GM12878 (cell line): ENCODE data around the gene RINT1. TPM values are rescaled to one million over a fixed set of nuclear protein-coding genes. Genes with fewer than 3 reads are reported as not detected.

Experiments
- ATAC-seq: fragments of 200-7000 bp; cut with Tn5 transposase; 3 replicates; pipeline ENCODE4 v1.9.1; 2020; ENCODE audit warnings: mild to moderate bottlenecking, moderate library complexity
- BruUV-seq: library from RNA; stranded (reverse); fragments of 400-500 nt; replicated peaks from 2 replicates; lab custom pipeline; 2021; lab: Mats Ljungman, UMichigan
- CTCF ChIA-PET: fragments of 300-600 bp; sonication (Branson Sonifier 250); formaldehyde crosslinking; extraction: SDS; loops from one replicate; lab custom pipeline; 2021; ENCODE audit warnings: inconsistent platforms; lab: Yijun Ruan, JAX
- POLR2A ChIA-PET: fragments of 350-600 bp; formaldehyde crosslinking; extraction: SDS; loops from one replicate; lab custom pipeline; 2021; ENCODE audit warnings: inconsistent platforms; lab: Charles Lee
- RAD21 ChIA-PET: fragments of 300-600 bp; sonication (Branson Sonifier 250); formaldehyde crosslinking; loops from one replicate; lab custom pipeline; 2023; ENCODE audit warnings: antibody characterized with exemption; ENCODE audit not compliant: unreplicated experiment; lab: Charles Lee
- SMC1A ChIA-PET: fragments of 300-600 bp; sonication (Branson Sonifier 250); formaldehyde crosslinking; loops from one replicate; lab custom pipeline; 2023; ENCODE audit not compliant: unreplicated experiment, uncharacterized antibody; lab: Charles Lee
- DNase-seq: peaks from one replicate; pipeline ENCODE4 v3.0.0-alpha.2; 2011; ENCODE audit warnings: low read depth, low spot score
- FAIRE-seq: peaks from 3 replicates; lab custom pipeline; 2011; peaks lifted over from hg19 to GRCh38; lab: Jason Lieb, UNC
- H2AFZ ChIP-seq: 2 replicates; pipeline ENCODE4 v1.6.0; 2011; ENCODE audit warnings: low read depth, low read length, control low read depth; ENCODE audit not compliant: control insufficient read depth
- H3K27ac ChIP-seq: 2 replicates; pipeline ENCODE4 v1.5.1; 2011; ENCODE audit warnings: control low read depth; ENCODE audit not compliant: control insufficient read depth, insufficient read depth
- H3K27me3 ChIP-seq, 2 experiments: replicated peaks in 1 of 2; 2 replicates each; pipeline versions ENCODE4 v1.6.0 to v1.6.1; 2011; ENCODE audit warnings: low read length in 1 of 2; ENCODE audit not compliant: control insufficient read depth in 2 of 2, insufficient read depth in 2 of 2
- H3K36me3 ChIP-seq, 2 experiments: 2 replicates each; pipeline ENCODE4 v1.5.1; 2011; ENCODE audit warnings: low read length in 1 of 2; ENCODE audit not compliant: control insufficient read depth in 2 of 2, insufficient read depth in 2 of 2
- H3K4me1 ChIP-seq: 2 replicates; pipeline ENCODE4 v1.6.1; 2011; ENCODE audit warnings: mild to moderate bottlenecking, low read length, moderate library complexity, mixed read lengths; ENCODE audit not compliant: control insufficient read depth, insufficient read depth
- H3K4me2 ChIP-seq: 2 replicates; pipeline ENCODE4 v1.6.0; 2011; ENCODE audit warnings: control low read depth; ENCODE audit not compliant: control insufficient read depth, insufficient read depth
- H3K4me3 ChIP-seq: fragments of 200-600 bp; sonication (generic); 2 replicates; pipeline ENCODE4 v1.5.1; 2016
- H3K79me2 ChIP-seq: 2 replicates; pipeline ENCODE4 v1.6.0; 2011; ENCODE audit warnings: low read length; ENCODE audit not compliant: control insufficient read depth, insufficient read depth
- H3K9ac ChIP-seq: 2 replicates; pipeline ENCODE4 v1.8.0; 2011; ENCODE audit warnings: low read length, control low read depth, mixed read lengths; ENCODE audit not compliant: control insufficient read depth, insufficient read depth
- H3K9me3 ChIP-seq: replicated peaks from 3 replicates; pipeline ENCODE4 v1.5.1; 2011; ENCODE audit warnings: mild to moderate bottlenecking, low read length; ENCODE audit not compliant: control insufficient read depth, insufficient read depth
- H4K20me1 ChIP-seq: 2 replicates; pipeline ENCODE4 v1.6.0; 2011; ENCODE audit not compliant: control insufficient read depth, insufficient read depth
- BACH1 ChIP-seq: fragments of 450-650 bp; IDR thresholded peaks from 2 replicates; pipeline ENCODE4 v1.6.1; 2017; ENCODE audit warnings: mild to moderate bottlenecking, borderline replicate concordance
- BCL3 ChIP-seq: IDR thresholded peaks from 2 replicates; pipeline ENCODE4 v1.6.1; 2011; ENCODE audit warnings: borderline replicate concordance, low read depth, mild to moderate bottlenecking, moderate library complexity, low read length; ENCODE audit not compliant: insufficient read depth, poor library complexity, severe bottlenecking
- ESRRA ChIP-seq: IDR thresholded peaks from 2 replicates; pipeline ENCODE4 v1.6.1; 2012; ENCODE audit warnings: mild to moderate bottlenecking, low read length, improper control_type of control experiment
- IKZF2 ChIP-seq, 2 experiments: fragments of 450-650 bp; IDR thresholded peaks; 2 replicates each; pipeline ENCODE4 v1.6.1; 2017; ENCODE audit warnings: mild to moderate bottlenecking in 2 of 2, moderate library complexity in 2 of 2
- IRF3 ChIP-seq: fragments of 450-650 bp; IDR thresholded peaks from 2 replicates; pipeline ENCODE4 v1.6.1; 2014; ENCODE audit warnings: mild to moderate bottlenecking
- LARP7 ChIP-seq: fragments of 450-650 bp; IDR thresholded peaks from 2 replicates; pipeline ENCODE4 v1.6.1; 2017; ENCODE audit warnings: mild to moderate bottlenecking
- NKRF ChIP-seq: fragments of 450-650 bp; conservative IDR thresholded peaks from 2 replicates; pipeline ENCODE4 v1.6.1; 2017; ENCODE audit warnings: mild to moderate bottlenecking, moderate library complexity
- PAX8 ChIP-seq: fragments of 450-650 bp; IDR thresholded peaks from 2 replicates; pipeline ENCODE4 v1.6.1; 2017; ENCODE audit warnings: mild to moderate bottlenecking, moderate library complexity
- POLR2A ChIP-seq: IDR thresholded peaks from 2 replicates; pipeline ENCODE4 v1.6.1; 2011; ENCODE audit warnings: low read depth, mild to moderate bottlenecking, low read length
- WGBS: methylation state at CpG from one replicate; pipeline ENCODE4 v1.1.6; 2016; ENCODE audit warnings: low lambda C conversion rate; ENCODE audit not compliant: insufficient replicate concordance, insufficient coverage; ENCODE audit errors: missing lambda C conversion rate; 5-methylcytosine and 5-hydroxymethylcytosine counted together
- in situ Hi-C: fragments of 300-500 bp; cut with MboI; formaldehyde crosslinking; loops from 9 replicates; pipeline ENCODE4 v1.14.3; 2018; ENCODE audit warnings: mixed read lengths
- intact Hi-C: fragments of 100-400 bp; cut with micrococcal nuclease; formaldehyde crosslinking; loops from one replicate; pipeline ENCODE4 v1.14.2; 2022; ENCODE audit not compliant: unreplicated experiment
- polyA plus RNA-seq, 11 experiments: library from polyadenylated mRNA; depleted of rRNA in 4 of 11; unstranded in 6 of 11; stranded (reverse) in 5 of 11; fragments of >200 nt; fragmentation: Nextera tagmentation in 4 of 11; fragmentation: Illumina TruSeq in 1 of 11; extraction: Ambion mirVana in 4 of 11; extraction: Trizol in 1 of 11; gene quantifications; 1 replicate in 1 of 11; 2 replicates in 10 of 11; pipeline versions ENCODE4 v1.2.1 to v1.2.3, GENCODE V29; 2011 to 2016; ENCODE audit warnings: inconsistent platforms in 2 of 11, missing spikeins in 2 of 11, low read depth in 1 of 11
- total RNA-seq, 4 experiments: library from RNA; depleted of rRNA in 3 of 4; stranded (reverse); fragments of >200 nt in 3 of 4; fragmentation: Illumina TruSeq in 1 of 4; extraction: Trizol in 1 of 4; gene quantifications; 2 replicates each; pipeline versions ENCODE4 v1.2.1 to v1.2.3, GENCODE V29; 2013 to 2021

RINT1 gene
- total and polyA plus RNA-seq, 10 of the 15 experiments (the other 5 are each of a cell fraction or from before 2014, with no cell fraction given), result 6.7 to 32.3 (median 17.3) TPM

GRCh38 chr7:105559926-105560325 is 27.9 kb downstream of the RINT1 start (continued):
- no peak for TF ChIP-seq BCL3
- TF ChIP-seq LARP7, result no peak

- Histone ChIP-seq H3K36me3 (peaks cover 2 to 24% of the 10 kb centered on the region in 2 experiments; a peak in 2 of 4 replicates), H4K20me1 (no peaks in the 10 kb centered on the region), H3K27ac (no peak overlapping the region)
- CTCF ChIA-PET, result interaction anchor here (2.1 kb wide), 1 partner anchor 33 kb away, joined by 5 read pairs; the partner anchor contains the start of gene RINT1
- no TSS peak for BruUV-seq
- no peak for DNase-seq
- TF ChIP-seq IKZF2 (IDR thresholded peaks at IDR 0.05) (no peak), NKRF (no peak), PAX8 (no peak), POLR2A (no peak), ESRRA (no peak), IRF3 (no peak), BACH1 (no peak)
- TF ChIP-seq, all 136 proteins: peak for 0
- no peaks in the 10 kb centered on the region for H3K79me2 ChIP-seq
- H3K4me3 ChIP-seq, result no peak overlapping the region
- ChIA-PET SMC1A (interaction anchor here (0.5 to 0.8 kb wide), 2 partner anchors 10 to 25 kb away, joined by 3 read pairs; no protein-coding TSS in a partner anchor), RAD21 (no interaction called here), POLR2A (interaction anchor here (0.6 kb wide), 1 partner anchor 613 kb away, joined by 3 read pairs; no protein-coding TSS in a partner anchor)
- H3K27me3 ChIP-seq, result no peaks in the 10 kb centered on the region
- intact Hi-C loops (no loop called here), in situ Hi-C loops (no loop called here)
- 99% methylated on average over 4 of the region's 4 CpGs for WGBS
- ATAC-seq, result no peak
- H3K9me3 ChIP-seq, result no peaks in the 10 kb centered on the region
- no peak for FAIRE-seq
- no peaks in the 10 kb centered on the region for H3K4me1 ChIP-seq
- no peak overlapping the region for H3K4me2 ChIP-seq
- no peak overlapping the region for H3K9ac ChIP-seq
- H2AFZ ChIP-seq, result no peak overlapping the region
Observed at GRCh38 chr7:105565190-105565589, 33.2 kb downstream of the RINT1 start.
